Measurements from ENCODE around the gene CHFR.

DNA sequence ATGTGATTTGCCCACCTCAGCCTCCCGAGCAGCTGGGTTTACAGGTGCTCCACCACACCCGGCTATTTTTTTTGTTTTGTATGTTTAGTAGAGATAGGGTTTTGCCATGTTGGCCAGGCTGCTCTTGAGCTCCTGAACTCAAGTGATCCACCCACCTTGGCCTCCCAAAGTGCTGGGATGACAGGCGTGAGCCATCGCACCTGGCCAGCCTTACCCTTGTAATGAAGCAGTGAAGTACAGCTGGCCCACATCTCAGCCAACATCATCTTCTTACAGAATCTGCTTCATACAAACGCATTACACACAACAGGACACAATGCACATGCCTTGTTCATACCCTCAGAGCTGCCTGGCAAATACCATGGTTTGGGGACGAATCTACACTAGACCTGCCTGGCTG, 31.3 kb upstream of the CHFR start:
- TF ChIP-seq, protein P1, sequence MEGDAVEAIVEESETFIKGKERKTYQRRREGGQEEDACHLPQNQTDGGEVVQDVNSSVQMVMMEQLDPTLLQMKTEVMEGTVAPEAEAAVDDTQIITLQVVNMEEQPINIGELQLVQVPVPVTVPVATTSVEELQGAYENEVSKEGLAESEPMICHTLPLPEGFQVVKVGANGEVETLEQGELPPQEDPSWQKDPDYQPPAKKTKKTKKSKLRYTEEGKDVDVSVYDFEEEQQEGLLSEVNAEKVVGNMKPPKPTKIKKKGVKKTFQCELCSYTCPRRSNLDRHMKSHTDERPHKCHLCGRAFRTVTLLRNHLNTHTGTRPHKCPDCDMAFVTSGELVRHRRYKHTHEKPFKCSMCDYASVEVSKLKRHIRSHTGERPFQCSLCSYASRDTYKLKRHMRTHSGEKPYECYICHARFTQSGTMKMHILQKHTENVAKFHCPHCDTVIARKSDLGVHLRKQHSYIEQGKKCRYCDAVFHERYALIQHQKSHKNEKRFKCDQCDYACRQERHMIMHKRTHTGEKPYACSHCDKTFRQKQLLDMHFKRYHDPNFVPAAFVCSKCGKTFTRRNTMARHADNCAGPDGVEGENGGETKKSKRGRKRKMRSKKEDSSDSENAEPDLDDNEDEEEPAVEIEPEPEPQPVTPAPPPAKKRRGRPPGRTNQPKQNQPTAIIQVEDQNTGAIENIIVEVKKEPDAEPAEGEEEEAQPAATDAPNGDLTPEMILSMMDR (IDR thresholded peaks at IDR 0.05), result no peak
- TF ChIP-seq EP300 (IDR thresholded peaks at IDR 0.05) (no peak), POLR2A (IDR thresholded peaks at IDR 0.05) (no peak)

Data from tibial nerve (tissue), 4 donors.